ENCODE results near the gene CRYBG1.
"Not testable (repeated sequence)": the region's sequence is repeated elsewhere in the genome, so short reads cannot be mapped to it uniquely, and the experiment has no call there.

The CRYBG1 gene

DNA sequence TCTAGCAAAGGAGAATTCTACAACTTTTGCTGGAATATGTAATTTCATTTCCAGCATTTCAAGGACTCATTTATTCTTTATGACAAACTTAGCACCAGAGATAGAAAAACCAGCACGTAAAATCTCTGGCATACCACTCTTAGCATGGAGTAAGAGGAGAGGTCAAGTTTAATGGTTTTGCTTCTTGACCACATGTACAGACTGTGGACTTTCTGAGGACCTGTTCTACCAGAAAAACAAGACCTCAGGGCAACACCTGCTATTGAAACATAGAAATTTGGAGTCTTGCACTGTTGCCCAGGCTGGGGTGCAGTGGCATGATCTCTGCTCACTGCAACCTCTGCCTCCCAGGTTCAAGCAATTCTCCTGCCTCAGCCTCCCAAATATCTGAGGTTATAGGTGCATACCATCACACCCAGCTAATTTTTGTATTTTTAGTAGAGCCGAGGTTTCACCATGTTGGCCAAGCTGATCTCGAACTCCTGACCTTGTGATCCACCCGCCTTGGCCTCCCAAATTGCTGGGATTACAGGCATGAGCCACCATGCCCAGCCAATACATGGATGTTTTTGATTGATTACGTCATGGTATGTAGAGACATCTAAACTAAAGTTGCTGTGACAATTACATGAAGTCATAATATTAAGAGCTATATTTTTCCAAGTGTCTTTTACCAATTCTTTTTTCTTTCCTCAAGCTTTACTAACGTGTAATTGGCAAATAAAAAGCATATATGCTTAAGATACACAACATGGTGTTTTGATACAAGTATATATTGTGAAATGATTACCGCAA lies 36.1 kb downstream of the CRYBG1 start:
- TF ChIP-seq, protein P1, sequence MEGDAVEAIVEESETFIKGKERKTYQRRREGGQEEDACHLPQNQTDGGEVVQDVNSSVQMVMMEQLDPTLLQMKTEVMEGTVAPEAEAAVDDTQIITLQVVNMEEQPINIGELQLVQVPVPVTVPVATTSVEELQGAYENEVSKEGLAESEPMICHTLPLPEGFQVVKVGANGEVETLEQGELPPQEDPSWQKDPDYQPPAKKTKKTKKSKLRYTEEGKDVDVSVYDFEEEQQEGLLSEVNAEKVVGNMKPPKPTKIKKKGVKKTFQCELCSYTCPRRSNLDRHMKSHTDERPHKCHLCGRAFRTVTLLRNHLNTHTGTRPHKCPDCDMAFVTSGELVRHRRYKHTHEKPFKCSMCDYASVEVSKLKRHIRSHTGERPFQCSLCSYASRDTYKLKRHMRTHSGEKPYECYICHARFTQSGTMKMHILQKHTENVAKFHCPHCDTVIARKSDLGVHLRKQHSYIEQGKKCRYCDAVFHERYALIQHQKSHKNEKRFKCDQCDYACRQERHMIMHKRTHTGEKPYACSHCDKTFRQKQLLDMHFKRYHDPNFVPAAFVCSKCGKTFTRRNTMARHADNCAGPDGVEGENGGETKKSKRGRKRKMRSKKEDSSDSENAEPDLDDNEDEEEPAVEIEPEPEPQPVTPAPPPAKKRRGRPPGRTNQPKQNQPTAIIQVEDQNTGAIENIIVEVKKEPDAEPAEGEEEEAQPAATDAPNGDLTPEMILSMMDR (conservative IDR thresholded peaks at IDR 0.05; ENCODE audit: low read depth), result no peak
- ChIA-PET CTCF (no interaction called here), POLR2A (ENCODE audit: low non-redundant PET) (no interaction called here)
- no peak overlapping the region for H3K27ac ChIP-seq
- no peak for DNase-seq (ENCODE audit: low spot score)

DNA sequence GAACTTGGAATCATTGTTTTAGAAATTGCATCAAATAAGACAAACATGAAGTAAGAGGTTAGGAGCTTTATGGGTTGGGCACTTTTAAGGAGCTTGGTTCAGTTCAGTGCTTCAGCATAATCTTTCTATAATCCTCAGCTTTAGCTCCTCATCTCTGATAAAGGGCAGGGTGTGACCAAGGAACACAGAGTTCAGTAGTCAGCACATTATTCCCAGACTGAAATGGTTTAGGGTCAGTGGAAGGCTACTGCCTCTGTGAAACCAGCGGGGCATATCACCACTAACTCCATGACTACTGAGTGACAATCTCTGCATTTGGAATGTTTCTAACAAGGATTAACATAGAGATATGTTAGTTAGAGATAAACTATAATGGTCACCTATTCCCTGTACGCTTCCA lies 36.9 kb downstream of the CRYBG1 start:
- TF ChIP-seq, protein P1 (conservative IDR thresholded peaks at IDR 0.05; ENCODE audit: low read depth), result no peak
- ChIA-PET CTCF (interaction anchor here (0.6 to 1.0 kb wide), 2 partner anchors 14 to 37 kb away, joined by 3 to 4 read pairs; partner anchors contain the start of gene CRYBG1), POLR2A (ENCODE audit: low non-redundant PET) (no interaction called here)
- no peak for DNase-seq (ENCODE audit: low spot score)
- H3K27ac ChIP-seq, result no peak overlapping the region

DNA sequence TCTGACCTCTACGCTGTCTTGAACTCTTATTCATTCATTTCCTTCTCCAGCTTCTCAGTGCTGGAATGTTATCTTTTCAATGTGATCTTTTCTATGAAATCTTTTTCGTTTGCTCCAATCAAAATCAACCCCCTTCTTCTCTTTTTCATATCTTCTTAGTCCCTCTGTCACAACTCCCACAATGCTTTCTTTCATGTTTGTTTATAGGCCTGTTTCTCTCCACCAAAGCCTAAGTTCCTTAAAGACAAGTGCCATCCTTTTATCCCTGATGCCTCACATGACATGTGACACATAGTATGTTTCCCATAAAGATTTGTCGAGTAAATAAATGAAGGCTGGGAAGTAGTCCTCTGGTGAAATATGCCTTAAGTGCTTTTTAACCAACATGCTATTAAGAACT lies 38.1 kb downstream of the CRYBG1 start:
- TF ChIP-seq, protein P1 (conservative IDR thresholded peaks at IDR 0.05; ENCODE audit: low read depth), result no peak
- DNase-seq (ENCODE audit: low spot score), result no peak
- POLR2A ChIA-PET (ENCODE audit: low non-redundant PET), result no interaction called here
- H3K27ac ChIP-seq, result no peak overlapping the region
- CTCF ChIA-PET, result interaction anchor here (0.8 to 1.0 kb wide), 2 partner anchors 10 to 38 kb away, joined by 4 to 5 read pairs; partner anchors contain the start of gene CRYBG1

DNA sequence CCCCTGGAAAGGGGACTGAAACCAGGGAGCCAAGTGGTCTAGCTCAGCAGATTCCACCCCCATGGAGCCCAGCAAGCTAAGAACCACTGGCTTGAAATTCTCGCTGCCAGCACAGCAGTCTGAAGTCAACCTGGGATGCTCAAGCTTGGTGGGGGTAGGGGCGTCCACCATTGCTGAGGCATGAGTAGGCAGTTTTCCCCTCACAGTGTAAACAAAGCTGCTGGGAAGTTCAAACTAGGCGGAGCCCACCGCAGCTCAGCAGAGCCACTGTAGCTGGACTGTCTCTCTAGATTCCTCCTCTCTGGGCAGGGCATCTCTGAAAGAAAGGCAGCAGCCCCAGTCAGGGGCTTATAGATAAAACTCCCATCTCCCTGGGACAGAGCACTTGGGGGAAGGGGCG lies 44.5 kb downstream of the CRYBG1 start:
- DNase-seq (ENCODE audit: low spot score); H3K27ac ChIP-seq; POLR2A ChIA-PET (ENCODE audit: low non-redundant PET): not testable (repeated sequence)
- CTCF ChIA-PET, result interaction anchor here (0.6 kb wide), 1 partner anchor 1463 kb away, joined by 7 read pairs; no protein-coding TSS in a partner anchor

DNA sequence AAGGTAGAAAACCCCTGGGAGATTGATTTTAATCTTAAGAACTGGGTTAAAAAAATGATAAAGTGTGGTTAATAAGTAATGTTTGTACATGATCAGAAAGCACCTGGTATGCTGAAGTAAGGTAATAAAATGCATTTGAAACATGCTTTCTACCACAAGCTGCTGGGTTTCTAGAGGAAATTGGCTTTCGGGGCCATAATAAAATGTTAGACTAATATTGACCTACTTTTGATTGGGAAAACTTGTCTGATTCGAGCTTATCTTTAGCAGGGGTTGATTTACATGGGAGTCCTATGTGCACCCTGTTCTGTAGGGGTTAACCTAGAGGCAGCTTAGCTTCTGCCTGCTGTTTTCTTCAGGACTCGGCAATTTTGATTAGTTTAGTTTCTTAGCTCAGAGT lies 50.5 kb downstream of the CRYBG1 start:
- no peak overlapping the region for H3K27ac ChIP-seq
- no peak for DNase-seq (ENCODE audit: low spot score)
- POLR2A ChIA-PET (ENCODE audit: low non-redundant PET), result no interaction called here
- TF ChIP-seq, protein P1 (conservative IDR thresholded peaks at IDR 0.05; ENCODE audit: low read depth), result no peak
- CTCF ChIA-PET, result interaction anchor here (0.6 kb wide), 1 partner anchor 13 kb away, joined by 3 read pairs; no protein-coding TSS in a partner anchor

DNA sequence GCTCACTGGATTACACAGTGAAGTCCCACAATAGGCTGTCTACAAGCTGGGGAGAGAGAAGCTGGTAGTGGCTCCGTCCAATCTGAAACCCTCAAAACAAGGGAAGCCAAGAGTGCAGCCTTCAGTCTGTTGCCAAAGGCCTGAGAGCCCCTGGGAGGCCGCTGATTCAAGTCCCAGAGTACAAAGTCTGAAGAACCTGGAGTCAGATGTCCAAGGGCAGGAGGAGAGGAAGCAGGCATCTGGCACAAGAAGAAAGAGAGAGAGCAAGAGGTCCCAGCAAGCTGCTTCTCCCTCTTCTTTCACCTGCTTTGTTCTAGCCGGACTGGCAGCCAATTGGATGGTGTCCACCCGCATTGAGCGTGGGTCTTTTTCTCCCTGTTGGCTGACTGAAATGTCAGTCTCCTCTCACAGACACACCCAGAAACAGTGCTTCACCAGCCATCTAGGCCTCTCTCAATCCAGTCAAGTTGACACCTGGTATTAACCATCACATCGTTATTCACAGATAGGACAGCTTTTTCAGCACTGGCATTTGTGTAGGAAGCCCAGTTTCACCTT lies 51.2 kb downstream of the CRYBG1 start:
- no peak for DNase-seq (ENCODE audit: low spot score)
- ChIA-PET POLR2A (ENCODE audit: low non-redundant PET) (no interaction called here), CTCF (interaction anchor here (0.6 kb wide), 2 partner anchors 14 to 46 kb away, joined by 3 read pairs; no protein-coding TSS in a partner anchor)
- H3K27ac ChIP-seq, result no peak overlapping the region
- TF ChIP-seq, protein P1 (conservative IDR thresholded peaks at IDR 0.05; ENCODE audit: low read depth), result no peak

DNA sequence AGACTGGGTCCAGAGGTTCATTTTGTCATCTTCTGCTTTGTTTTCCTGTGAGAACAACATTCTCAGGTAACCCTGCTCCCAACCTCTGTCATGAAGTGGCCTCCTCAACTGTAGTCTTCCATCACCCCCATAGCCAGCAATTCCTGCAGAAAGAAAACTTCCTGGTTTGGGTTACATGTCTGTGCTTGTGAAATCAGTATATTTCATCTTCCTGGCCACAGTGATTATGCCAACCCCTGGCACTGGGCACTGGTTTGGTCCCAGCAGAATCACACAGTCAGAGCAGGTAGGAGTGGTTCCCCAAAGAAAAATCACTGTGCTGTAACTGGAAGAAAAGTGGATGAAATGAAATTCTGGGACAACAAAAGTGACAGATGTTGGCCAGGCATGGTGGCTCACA lies 52.5 kb downstream of the CRYBG1 start:
- ChIA-PET CTCF (no interaction called here), POLR2A (ENCODE audit: low non-redundant PET) (no interaction called here)
- no peak for DNase-seq (ENCODE audit: low spot score)
- H3K27ac ChIP-seq, result no peak overlapping the region
- TF ChIP-seq, protein P1 (conservative IDR thresholded peaks at IDR 0.05; ENCODE audit: low read depth), result no peak

Measured in RWPE1 (cell line).